ENCODE measurements around the gene ARL2.

DNA sequence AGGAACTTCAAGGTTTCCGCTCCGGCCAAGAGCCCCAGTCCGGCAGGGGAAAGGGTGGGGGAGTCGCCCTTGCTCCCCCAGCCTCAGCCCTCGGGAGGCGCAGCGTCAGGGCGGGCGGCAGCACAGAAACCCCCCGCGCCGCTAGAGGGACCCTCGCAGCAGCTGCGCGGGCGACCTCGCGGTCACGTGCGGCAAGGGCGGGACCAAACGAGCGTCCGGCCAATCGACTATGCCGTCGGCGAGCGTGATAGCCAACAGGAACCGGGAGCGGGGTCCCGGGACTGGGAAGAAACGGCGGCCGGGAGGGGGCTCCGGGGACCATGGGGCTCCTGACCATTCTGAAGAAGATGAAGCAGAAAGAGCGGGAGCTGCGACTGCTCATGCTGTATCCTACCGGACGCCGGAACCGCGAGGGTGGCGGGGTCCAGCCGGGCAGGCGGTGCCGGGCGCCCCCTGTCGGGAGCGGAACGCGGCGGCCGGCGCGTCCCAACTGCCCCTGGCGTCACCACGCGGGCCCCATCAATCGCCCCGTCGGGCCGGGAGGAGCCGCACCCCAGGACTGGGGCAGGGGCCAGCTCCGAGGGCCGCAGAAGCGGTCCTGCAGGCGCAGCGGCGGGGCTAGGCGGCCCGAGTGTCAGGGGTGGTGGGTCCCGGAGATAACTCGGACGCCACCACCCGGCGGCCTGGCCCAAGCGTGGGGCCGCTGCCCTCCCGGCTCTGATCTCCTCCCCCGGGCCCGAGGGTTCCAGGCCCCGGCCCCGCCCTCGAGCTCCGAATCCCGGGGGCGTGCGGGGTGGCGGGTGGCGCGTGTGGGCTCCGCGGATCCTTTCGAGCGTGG is at the start of gene ARL2:
- TF ChIP-seq, protein P1, sequence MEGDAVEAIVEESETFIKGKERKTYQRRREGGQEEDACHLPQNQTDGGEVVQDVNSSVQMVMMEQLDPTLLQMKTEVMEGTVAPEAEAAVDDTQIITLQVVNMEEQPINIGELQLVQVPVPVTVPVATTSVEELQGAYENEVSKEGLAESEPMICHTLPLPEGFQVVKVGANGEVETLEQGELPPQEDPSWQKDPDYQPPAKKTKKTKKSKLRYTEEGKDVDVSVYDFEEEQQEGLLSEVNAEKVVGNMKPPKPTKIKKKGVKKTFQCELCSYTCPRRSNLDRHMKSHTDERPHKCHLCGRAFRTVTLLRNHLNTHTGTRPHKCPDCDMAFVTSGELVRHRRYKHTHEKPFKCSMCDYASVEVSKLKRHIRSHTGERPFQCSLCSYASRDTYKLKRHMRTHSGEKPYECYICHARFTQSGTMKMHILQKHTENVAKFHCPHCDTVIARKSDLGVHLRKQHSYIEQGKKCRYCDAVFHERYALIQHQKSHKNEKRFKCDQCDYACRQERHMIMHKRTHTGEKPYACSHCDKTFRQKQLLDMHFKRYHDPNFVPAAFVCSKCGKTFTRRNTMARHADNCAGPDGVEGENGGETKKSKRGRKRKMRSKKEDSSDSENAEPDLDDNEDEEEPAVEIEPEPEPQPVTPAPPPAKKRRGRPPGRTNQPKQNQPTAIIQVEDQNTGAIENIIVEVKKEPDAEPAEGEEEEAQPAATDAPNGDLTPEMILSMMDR (IDR thresholded peaks at IDR 0.05; ENCODE audit: extremely low read depth in 1 of 2, insufficient read depth in 1 of 2, low read depth in 1 of 2, low read length in 2 of 2): peak; percentile 60 to 83
- peak; percentile 70 for TF ChIP-seq POLR2A (IDR thresholded peaks at IDR 0.05; ENCODE audit: low read depth, low read length)
- TF ChIP-seq EZH2 (IDR thresholded peaks at IDR 0.05; ENCODE audit: borderline replicate concordance, low read depth, low read length, severe bottlenecking): no peak
- TF ChIP-seq POLR2AphosphoS5 (IDR thresholded peaks at IDR 0.05; ENCODE audit: insufficient read depth, low read depth, low read length): peak; percentile 82
